Bone marrow (tissue), 2 donors: Measurements from ENCODE around the gene LUC7L2.
"Not testable (repeated sequence)": the region's sequence is repeated elsewhere in the genome, so short reads cannot be mapped to it uniquely, and the experiment has no call there.

Experiments
- DNase-seq, 2 donors: peaks; one replicate each; lab custom pipeline; 2025; lab: John Stamatoyannopoulos, UW

The LUC7L2 gene

DNA sequence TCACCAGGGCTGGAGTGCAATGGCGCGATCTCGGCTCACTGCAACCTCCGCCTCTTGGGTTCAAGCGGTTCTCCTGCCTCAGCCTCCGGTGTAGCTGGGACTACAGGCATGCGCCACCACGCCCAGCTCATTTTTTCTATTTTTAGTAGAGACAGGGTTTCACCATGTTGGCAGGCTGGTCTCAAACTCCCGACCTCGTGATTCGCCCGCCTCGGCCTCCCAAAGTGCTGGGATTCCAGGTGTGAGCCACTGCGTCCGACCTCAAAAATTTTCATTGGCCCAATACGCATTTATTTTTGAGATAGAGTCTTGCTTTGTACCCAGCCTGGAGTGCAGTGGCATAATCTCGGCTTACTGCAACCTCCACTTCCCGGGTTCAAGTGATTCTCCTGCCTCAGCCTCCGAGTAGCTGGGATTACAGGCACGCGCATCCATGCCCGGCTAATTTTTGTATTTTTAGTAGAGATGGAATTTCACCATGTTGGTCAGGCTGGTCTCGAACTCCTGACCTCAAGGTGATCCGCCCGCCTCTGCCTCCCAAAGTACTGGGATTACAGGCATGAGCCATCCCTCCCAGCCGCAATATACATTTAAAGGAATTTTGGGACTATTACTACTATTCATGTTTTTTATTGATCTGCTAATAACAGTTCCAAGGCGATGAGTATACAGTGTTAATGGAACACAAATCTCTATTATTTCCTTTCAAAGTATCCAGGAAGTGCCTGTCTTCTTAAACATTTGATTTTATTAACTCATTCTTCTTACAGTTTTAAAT lies 1.8 kb upstream of the LUC7L2 start:
- not testable (repeated sequence) for DNase-seq

DNA sequence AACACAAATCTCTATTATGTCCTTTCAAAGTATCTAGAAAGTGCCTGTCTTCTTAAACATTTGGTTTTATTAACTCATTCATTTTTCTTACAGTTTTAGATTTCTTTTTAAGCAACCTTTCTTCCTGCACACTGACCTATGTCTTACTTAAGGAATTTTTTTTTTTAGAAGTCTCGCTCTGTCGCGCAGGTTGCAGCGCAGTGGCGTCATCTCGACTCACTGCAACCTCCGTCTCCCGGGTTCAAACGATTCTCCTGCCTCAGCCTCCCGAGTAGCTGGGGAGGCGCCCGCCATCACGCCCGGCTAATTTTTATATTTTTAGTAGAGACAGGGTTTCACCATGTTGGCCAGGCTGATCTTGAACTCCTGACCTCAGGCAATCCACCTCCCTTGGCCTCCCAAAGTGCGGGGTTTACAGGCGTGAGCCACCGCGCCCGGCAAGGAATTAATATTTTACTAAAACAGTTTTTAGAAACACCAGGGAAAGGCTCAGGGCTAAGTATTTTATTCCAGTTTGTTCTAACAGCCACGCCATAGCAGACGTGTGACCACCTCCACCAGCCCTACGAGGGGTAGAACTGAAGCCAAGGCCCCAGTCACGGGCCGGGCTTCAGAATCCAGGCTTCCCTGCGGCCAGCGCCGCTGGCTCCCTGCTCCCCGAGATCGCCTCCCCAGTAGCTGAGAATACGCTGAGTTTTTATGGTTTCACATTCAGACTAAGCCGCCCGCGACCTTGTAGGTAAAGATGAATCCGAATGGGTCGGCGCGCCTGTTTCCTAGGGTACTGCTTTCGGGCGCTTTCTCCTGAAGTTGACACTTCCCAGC lies 941 bp upstream of the LUC7L2 start:
- DNase-seq = peak in 1 of 2 donors; percentile 58

DNA sequence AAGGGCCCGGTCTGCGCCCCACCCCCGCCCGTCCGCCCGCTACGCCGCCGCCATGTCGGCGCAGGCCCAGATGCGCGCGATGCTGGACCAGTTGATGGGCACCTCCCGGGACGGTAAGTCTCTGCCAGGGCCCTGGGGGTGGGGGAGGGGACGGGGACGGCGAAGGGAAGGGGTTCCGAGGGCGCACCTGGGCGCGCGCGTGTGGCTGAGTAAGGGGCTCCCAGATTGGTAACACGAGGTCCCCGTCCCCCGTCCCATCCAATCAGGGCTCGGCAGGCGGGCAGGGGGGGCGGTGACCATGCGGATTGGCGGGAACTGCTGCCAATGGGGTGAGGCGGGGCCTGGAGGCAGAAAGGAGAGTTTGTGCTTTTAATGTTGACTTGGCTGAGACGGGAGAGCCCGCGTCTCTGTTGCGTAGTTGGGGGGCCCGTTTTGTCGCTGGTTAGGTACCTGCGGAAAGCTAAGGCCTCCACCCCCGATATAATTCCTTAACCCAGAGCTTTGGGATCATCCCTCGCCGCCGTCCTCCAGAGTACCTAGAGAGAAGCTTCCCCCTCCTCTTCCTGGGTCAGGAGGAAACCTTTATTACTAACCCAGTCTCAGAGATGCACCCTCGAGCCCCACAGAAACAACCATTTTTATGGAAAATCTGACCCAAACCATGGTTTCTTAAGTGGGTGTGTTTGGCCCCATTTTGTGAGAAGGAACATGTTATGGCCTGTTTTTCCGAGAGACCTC lies 685 bp downstream of the LUC7L2 start:
- peak; percentile 90 to 93 for DNase-seq

DNA sequence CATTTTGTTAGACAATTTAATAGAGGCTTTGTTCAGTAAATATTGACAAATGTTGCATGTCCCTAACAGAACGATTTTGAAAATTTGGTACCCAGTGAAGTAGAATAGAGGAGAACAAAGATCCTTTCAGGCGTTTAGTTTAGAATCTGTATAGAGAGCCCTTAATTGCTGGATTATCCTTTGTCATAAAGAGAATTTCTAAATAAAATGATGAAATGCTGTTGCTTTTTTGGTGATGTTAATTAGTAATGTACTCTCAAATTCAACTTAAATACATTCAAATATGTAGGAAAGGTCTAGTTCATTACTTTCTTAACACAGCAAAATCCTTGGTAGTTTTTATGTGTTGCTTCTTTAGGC lies 1.2 kb downstream of the LUC7L2 start:
- no peak for DNase-seq

DNA sequence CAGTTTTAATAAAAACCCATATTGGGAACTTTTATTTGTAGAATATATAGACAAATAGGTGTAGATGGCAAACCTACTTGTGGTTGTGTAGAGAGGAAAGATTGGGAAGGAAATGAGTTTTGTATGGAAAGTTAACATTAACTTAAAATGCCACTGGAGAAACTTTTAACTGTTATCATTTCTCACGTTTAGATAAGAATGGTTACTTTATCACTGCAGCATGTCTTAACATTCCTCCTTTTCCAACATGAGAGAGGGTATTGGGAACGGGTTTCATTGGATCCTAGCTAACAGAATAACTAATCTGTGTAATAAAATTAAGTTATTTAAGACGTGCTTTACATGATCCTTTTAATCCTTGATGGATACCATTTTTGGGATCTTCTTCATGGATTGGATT lies 1.8 kb downstream of the LUC7L2 start:
- no peak for DNase-seq

DNA sequence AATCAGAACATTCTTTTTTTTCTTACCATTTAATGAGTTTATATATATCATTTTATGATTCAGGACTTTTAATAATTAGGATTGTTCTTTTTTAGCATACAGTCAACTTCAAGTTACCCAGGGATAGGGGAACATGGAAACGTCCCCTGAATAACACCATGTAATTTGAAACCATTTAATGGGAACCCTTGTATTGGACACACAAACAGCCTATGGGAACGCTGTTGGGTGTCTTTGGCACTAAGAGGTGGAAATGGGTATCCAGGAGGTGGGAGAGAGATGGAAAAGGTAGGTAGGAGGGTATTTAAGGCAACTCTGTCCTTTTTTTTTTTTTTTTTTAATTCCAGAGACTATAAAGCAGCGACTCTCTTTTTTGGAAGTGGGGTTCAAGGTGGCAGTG lies 2.6 kb downstream of the LUC7L2 start:
- DNase-seq = no peak

DNA sequence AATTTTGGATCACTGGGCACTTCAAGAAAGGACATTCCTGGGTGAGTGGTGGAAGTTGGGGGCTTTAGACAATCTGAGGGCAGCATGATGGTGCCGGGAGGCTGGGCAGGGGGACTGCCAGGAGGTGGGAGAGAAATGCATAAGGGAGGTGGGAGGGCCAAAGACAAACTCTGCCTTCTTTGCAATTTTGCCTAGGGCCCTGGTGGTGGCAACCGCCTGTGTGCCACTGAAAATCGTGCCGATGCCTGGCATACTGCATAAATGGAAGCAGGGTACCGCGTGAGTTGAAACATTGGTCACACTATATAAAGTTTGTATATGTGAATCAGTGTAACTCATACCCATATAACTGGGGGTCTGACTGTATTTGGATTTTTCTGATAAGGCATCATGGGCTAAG lies 3.3 kb downstream of the LUC7L2 start:
- DNase-seq = no peak

DNA sequence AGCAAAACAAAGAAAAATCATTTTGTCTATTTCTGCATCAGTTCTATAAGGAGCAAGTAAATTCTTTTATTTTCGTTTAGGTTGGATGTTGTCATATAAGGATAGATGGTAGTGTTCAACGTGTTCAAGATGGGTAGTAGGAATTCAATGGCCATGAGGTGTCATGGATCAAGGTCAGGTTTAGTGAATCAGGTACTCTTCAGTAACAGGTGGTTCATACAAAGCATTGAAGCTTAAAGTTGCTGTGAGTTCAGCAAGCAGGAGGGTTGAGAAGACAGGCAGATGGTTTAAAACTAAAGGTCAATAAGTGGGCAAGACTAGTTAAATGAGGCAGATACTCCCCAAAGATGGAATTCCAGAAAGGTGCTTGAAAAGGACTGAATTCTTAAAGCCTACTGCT lies 5.6 kb downstream of the LUC7L2 start:
- DNase-seq = no peak

DNA sequence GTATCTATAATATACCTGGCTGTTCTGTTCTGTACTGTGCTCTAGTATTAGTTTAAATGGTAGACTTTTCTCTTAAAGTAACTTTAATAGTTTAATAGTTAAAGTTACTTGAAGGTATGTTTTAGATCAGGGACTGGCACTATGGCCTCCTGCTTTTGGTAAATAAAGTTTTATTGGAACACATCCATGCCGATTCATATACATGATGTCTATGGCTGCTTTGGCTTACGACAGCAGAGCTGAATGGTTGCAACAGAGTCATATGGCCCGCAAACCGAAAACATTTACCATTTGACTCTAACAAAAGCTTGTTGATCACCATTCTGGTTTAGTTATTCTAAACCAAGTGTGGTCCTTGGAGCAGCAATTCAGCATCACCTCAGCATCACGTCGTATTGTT lies 6.7 kb downstream of the LUC7L2 start:
- DNase-seq = no peak

DNA sequence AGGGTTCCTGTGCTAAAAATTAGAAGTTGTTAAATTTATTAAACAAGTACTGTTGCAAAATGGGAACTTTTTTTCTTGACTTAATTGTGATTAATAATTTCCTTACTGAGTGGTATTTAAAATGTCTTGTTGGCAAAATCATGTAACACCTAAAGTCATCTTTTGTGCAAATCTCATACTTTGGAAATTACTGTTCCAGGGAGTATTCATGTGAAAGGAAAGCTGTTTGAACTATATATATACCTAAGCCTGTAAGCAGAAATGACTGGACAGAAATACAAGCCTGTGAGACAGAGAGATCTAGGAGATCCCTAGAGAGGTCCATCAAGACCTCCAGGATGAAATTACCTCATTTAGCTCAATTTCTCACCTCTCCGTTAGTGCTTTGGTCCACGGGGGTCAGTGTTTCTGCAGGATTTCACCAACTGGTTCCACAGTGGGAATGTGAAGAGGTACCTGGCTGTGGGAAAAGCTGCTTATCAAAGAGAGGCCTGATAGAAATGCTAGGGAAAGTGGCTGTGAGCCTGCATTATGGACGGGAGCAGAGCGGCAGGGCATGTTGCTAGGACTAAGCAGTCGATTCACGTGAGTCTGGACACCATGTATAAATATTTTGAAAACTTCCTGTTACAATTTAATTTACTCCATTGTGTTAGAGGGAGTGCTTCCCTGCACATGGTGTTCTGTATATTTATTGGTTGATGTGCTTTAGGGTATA lies 7.9 kb downstream of the LUC7L2 start:
- DNase-seq = no peak

DNA sequence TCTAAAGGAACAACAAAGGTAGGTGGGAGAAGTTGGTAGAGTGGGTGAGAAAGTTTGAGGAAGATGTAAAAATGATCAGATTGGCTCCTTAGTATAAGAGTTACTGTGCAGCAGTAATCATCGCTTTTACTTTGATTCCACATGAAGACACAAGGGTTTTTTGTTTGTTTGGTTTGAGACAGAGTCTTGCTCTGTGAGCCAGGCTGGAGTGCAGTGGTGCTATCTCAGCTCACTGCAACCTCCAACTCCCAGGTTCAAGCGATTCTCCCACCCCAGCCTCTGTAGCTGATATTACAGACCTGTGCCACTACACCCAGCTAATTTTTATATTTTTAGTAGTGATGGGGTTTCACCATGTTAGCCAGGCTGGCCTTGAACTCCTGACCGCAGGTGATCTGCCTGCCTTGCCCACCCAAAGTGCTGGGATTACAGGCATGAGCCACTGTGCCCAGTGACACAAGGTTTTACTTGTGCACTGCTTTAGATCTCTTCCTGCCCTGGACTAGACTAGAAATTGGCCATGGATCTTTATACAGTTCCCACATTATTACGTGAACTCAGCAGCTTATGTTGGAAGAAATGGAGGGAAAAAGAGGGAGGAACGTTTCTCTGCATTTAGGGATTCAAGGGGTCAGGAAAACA lies 10.7 kb downstream of the LUC7L2 start:
- no peak for DNase-seq

DNA sequence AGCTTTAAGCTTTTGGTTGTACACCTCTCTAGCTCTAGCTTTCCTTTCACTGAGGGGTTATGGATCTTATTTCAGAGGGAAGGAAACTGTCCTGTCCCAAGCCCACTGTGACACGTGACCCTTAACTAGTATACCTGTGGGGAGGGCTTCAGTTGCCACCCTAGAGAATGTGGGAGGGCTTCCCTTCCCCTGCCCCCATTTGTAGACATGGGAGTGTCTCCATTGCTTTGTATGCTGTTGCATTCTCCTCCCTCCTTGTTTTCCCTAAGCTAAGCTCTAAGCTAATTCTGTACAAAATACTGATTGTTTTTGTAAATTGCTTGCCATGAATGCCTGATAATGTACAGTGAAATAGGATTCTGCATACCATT lies 11.2 kb downstream of the LUC7L2 start:
- no peak for DNase-seq

DNA sequence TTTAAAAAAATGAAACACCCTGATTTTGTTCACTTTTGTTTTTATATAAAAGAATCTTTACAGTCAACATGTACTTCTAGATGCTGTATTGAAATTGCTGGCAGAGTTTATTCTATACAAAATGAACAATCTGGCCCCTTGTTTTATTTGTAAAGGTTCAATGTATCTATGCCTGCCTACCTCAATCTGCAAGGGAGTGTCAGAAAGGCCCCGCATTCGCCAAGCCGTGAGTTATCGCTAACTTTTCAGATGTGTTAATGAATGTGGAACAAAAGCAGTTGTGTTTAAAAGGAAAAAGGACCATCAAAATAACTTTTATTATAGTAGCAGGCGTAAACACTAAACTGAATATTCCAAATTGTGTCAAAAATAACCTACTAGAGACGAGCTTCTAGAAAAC lies 14.6 kb downstream of the LUC7L2 start:
- DNase-seq = no peak

DNA sequence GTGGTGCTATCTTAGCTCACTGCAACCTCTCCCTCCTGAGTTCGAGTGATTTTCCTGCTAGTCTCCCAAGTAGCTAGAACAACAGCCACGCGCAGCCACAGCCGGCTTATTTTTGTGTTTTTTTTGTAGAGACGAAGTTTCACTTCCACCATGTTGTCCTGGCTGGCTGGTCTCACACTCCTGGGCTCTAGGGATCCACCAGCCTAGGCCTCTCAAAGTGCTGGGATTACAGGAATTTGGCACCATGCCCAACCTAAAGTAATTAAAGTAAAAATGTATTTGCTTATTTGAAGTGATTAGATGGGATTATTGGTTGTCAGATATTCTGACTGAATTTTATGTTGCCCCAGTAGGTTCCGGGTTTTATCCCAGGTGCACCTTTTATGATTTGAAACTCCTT lies 22.7 kb downstream of the LUC7L2 start:
- no peak for DNase-seq

DNA sequence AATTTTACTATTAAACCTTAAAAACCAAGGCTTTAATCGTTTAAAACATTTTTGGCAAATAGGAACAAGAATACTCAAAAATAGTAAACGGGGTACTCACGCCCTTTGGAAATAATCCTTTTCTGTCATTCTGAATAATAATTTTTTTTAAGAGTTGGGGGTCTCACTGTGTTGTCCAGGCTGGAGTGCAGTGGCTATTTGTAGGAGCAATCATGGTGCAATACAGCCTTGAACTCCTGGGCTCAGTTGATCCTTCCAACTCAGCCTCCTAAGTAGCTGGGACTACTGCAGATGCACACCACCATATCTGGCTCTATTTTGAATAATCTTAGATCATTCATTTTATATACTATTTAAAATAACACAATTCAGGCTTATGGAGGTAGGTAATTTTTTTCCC lies 24.9 kb downstream of the LUC7L2 start:
- DNase-seq = no peak

DNA sequence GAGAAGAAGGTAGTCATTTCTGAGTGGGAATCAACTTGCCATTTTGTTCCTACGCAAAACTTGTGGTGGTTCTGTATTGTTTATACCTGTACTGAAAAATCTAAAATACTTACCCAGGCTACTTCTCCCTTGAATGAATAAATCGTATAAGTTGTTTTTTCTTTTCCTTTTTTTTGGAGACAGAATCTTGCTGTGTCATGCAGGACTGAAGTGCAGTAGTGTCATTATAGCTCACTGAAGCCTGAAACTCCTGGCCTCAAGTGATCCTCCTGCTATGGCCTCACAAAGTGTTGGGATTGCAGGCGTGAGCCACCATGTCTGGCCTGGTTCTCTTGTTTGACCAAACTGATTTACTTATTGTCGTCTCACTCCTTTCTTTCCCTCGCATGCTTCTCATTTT lies 27.9 kb downstream of the LUC7L2 start:
- DNase-seq = no peak

DNA sequence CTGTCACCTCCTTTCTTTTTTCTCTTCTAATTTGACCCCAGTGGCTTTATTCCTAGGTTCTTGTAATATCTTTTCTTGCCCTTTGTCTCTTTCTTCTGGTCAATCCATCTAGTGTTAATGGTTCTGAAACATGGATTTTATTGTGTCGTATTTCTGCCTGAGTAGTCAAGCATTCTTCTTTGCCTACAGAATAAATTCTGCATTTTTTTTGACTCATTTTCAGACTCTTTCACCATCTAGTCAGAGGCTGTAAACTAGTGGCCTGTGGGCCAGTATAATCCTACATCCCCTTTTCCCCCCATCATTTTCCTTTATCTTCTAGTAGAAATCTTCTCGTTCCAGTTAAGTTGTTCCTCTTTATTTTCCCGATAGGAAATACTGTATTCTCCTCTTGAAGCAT lies 29.4 kb downstream of the LUC7L2 start:
- DNase-seq = no peak

DNA sequence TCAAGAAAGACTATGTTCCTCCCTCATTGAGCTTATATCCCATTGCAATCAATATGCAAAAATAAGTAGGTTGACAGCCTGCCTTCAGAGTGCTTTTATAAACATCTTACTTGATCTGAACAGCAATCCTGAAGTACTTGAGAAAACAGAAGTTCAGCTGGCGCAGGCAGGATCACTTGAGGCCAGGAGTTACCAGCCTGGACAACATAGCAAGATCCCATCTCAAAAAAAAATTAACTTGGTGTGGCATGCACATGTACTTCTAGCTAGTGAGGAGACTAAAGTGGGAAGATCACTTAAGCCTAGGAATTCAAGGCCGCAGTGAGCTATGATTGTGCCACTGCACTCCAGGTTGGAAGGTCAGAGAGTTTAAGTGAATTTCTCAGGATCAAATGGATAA lies 30.1 kb downstream of the LUC7L2 start:
- no peak for DNase-seq

DNA sequence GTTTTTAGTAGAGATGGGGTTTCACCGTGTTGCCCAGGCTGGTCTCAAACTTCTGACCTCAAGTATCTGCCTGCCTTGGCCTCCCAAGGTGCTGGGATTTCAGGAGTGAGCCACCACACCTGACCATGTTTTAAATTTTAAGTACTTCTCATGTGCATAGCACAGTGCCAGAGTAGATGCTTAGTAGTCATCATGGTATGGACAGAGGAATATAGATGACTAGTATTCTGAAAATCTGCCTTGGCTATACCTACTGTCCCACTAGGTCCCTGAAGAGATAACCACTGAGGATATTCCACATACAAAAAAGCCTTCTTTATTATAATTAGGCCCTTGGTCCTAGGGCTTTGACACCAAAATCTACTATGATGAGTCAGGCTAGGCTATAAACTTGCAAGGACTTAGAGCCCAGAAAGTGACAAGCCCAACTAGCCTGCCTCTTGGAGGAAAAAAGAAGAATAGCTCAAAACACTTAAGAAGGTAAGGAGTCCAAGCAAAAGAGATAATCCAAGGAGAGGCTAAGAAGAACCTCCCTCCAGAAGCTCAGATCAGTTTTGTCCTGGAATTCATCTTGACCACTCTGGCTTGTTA lies 34.0 kb downstream of the LUC7L2 start:
- DNase-seq = no peak

DNA sequence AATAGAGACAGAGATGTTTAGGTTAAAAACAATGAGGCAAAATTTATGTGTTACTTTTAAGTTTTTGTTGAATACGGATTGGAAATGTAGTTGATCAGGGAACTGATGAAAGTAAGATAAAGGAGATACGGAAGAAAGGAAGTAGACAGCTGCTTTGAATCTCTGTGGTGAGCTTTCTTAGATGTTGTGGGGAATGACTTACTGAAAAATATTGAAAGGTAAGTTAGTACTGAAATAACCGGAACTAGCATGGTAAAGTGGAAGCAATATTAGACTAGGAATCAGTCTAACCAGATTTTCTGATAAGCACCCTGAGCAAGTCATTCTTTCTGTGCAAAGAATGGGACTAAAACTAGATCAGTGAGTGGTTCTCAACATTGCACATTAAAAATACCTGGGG lies 34.8 kb downstream of the LUC7L2 start:
- DNase-seq = no peak

DNA sequence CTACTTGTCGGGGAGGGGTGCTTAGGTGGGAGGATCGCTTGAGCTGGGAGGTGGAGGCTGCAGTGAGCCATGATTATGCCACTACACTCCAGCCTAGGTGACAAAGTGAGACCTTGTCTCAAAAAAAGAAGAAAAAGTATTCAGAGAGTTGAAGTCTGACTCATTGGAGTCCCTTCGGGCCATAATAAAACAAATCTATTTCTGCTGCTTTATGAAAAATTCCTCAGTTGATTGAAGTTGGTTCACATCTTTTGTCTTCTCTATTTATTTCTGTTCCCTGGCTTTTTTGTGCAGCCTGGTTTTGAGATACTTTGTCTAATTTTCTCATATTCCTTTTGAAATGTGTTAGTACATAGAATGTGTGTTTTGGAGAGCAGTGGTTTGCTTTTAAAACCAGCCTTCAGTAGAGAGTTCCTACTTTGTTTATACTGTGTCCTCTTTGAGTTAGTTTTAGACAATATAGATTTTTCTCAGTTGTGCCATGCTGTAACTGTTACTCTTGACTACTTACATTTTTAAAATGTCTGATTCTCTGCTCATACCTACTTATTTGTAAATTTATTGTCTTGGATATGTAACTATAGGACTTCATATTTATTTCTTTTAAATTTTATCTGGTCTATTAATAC lies 36.7 kb downstream of the LUC7L2 start:
- no peak for DNase-seq
